ENCODE results near the gene SUSD4. TPM values are rescaled to one million over a fixed set of nuclear protein-coding genes. Genes with fewer than 3 reads are reported as not detected.
"Not testable (repeated sequence)": the region's sequence is repeated elsewhere in the genome, so short reads cannot be mapped to it uniquely, and the experiment has no call there.

SUSD4 gene
- total and polyA plus RNA-seq, 2 of the 4 experiments (the other 2 are of a cell fraction), result 1.8 to 2.7 TPM

DNA sequence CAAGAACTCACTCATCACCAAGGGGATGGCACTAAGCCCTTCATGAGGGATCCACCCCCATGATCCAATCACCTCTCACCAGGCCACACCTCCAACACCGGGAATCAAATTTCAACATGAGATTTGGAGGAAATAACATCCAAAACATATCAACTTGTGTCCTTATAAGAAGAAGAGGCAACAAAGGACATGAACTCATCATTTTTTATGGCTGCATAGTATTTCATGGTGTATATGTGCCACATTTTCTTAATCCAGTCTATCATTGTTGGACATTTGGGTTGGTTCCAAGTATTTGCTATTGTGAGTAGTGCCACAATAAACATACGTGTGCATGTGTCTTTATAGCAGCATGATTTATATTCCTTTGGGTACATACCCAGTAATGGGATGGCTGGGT, 112.6 kb downstream of the SUSD4 start:
- in situ Hi-C loops (cut with MboI; ENCODE audit: low sequenced_read_pairs); H4K91ac ChIP-seq (ENCODE audit: insufficient read depth, low read depth, low read length); H2BK15ac ChIP-seq (ENCODE audit: low read depth, low read length); H3K4me1 ChIP-seq (ENCODE audit: control insufficient read depth, insufficient read depth, low read length); ATAC-seq (ENCODE audit: low read depth); H3K9me3 ChIP-seq (ENCODE audit: control insufficient read depth, insufficient read depth, low read length); H3K4me2 ChIP-seq (ENCODE audit: low read depth, low read length); H3K18ac ChIP-seq (ENCODE audit: low read depth, low read length); H3K9ac ChIP-seq (ENCODE audit: low read depth, low read length); H2AFZ ChIP-seq (replicated peaks; ENCODE audit: low read length, poor library complexity); H3K4me3 ChIP-seq (ENCODE audit: insufficient read depth, low read depth, low read length); H4K5ac ChIP-seq (ENCODE audit: low read depth, low read length); H3K36me3 ChIP-seq (ENCODE audit: control insufficient read depth, insufficient read depth, low read length); H2BK20ac ChIP-seq (ENCODE audit: low read depth, low read length); H3K14ac ChIP-seq (replicated peaks; ENCODE audit: low read depth, low read length); H4K20me1 ChIP-seq (ENCODE audit: insufficient read depth, low read length); H3K56ac ChIP-seq (ENCODE audit: extremely low read depth, insufficient read depth, low read length); H4K8ac ChIP-seq (ENCODE audit: low read depth in 2 of 2, low read length in 2 of 2); H2AK5ac ChIP-seq (ENCODE audit: low read depth, low read length); H2BK5ac ChIP-seq (ENCODE audit: low read depth, low read length, poor library complexity, severe bottlenecking); H2AK9ac ChIP-seq (replicated peaks; ENCODE audit: low read depth, low read length, poor library complexity); CTCF ChIA-PET; intact Hi-C loops (cut with micrococcal nuclease); H3K79me1 ChIP-seq (ENCODE audit: low read depth in 1 of 2, low read length in 2 of 2); dilution Hi-C loops (cut with HindIII; ENCODE audit: low sequenced_read_pairs, unreplicated experiment); H3K9me1 ChIP-seq (ENCODE audit: insufficient read depth, low read length); H3K23ac ChIP-seq (ENCODE audit: low read depth, low read length); H3K4ac ChIP-seq (ENCODE audit: low read depth, low read length); H2BK120ac ChIP-seq (ENCODE audit: low read depth, low read length); H3K27ac ChIP-seq (ENCODE audit: insufficient read depth, low read length); BruUV-seq (replicated peaks); POLR2A ChIA-PET (ENCODE audit: unreplicated experiment); DNase-seq: not testable (repeated sequence)
- peaks cover 33% of the 10 kb centered on the region for H3K27me3 ChIP-seq (ENCODE audit: control insufficient read depth, insufficient read depth, low read length)
- no CpG with 5 or more reads among the region's 2 CpGs for WGBS, 2 experiments (ENCODE audit: extremely low coverage in 2 of 2, insufficient read length in 1 of 2)
